HG03025 (cell line): ENCODE measurements around the gene DGKK.
"Not testable (repeated sequence)": the region's sequence is repeated elsewhere in the genome, so short reads cannot be mapped to it uniquely, and the experiment has no call there.

Experiments used
- ATAC-seq: cut with Tn5 transposase; IDR thresholded peaks from one replicate; pipeline ENCODE4 v1.9.1; 2021; ENCODE audit warnings: mild to moderate bottlenecking, moderate library complexity; ENCODE audit not compliant: unreplicated experiment, low FRiP score

DGKK gene

GRCh38 chrX:50432829-50433289, 37.8 kb downstream of the DGKK start:
- ATAC-seq: no peak

- ATAC-seq: no peak
Observed at GRCh38 chrX:50431623-50432022, 39.0 kb downstream of the DGKK start.

- no peak for ATAC-seq
Observed at GRCh38 chrX:50430917-50431575, 39.6 kb downstream of the DGKK start.

GRCh38 chrX:50428174-50428573, 42.5 kb downstream of the DGKK start:
- ATAC-seq: no peak

GRCh38 chrX:50407976-50408375, 62.6 kb downstream of the DGKK start:
- ATAC-seq: no peak

- no peak for ATAC-seq
Observed at GRCh38 chrX:50403903-50404302, 66.7 kb downstream of the DGKK start.

- ATAC-seq: no peak
Observed at GRCh38 chrX:50402886-50403285, 67.7 kb downstream of the DGKK start.

- no peak for ATAC-seq
Observed at GRCh38 chrX:50393902-50394301, 76.7 kb downstream of the DGKK start.

GRCh38 chrX:50386520-50386919, 84.1 kb downstream of the DGKK start:
- ATAC-seq: no peak

- ATAC-seq: no peak
Observed at GRCh38 chrX:50381729-50382415, 88.8 kb downstream of the DGKK start.

GRCh38 chrX:50375481-50376267, 95.0 kb downstream of the DGKK start:
- ATAC-seq: no peak

GRCh38 chrX:50372966-50373365, 97.7 kb downstream of the DGKK start:
- no peak for ATAC-seq

GRCh38 chrX:50343917-50344316, 126.7 kb downstream of the DGKK start:
- ATAC-seq: no peak

GRCh38 chrX:50333308-50333707, 137.3 kb downstream of the DGKK start:
- no peak for ATAC-seq

GRCh38 chrX:50332668-50333067, 138.0 kb downstream of the DGKK start:
- not testable (repeated sequence) for ATAC-seq

GRCh38 chrX:50327235-50327634, 143.4 kb downstream of the DGKK start:
- ATAC-seq: no peak
